GM19023 (cell line): ENCODE measurements around the gene FRY.

Source experiments
- ATAC-seq: cut with Tn5 transposase; IDR thresholded peaks from one replicate; pipeline ENCODE4 v1.9.1; 2021; ENCODE audit warnings: mild to moderate bottlenecking, moderate library complexity; ENCODE audit not compliant: unreplicated experiment

FRY gene

DNA sequence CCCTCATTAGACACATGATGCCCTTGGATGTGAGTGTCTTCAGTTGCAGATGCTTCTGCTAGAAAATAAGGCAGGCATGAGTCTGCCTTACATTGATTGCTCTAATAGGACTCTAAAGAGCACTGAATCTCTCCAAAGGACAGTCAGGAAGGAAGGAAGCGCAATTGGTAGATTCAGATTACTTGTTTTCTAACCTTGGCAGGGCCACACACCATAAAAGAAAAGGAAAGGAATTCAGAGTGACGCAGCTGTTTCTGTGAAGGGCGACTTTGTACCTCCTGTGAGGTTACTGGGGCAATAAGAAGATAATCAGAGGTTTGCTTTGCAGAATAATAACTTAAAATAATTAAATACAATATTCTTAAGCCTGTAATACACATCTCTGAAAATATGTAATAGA lies 48.0 kb downstream of the FRY start:
- no peak for ATAC-seq

DNA sequence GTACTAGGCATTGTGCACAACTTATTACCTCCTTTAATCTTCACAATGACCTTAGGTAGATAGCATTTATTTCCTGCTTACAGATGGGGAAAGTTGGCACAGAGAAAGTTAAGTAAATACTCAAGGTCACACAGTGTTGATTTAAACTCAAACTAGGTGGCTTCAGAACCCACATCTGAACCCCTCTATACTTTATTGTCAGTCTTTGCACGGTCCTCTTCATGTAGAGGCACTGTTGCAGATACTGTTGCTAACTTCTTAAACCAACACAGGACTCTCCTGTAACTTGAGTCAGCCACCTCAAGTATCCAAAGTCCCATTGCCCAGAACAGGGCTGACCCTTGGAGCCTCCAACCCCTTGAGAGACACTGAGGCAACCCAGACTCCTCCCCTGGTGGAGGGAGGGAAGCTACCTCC lies 48.8 kb downstream of the FRY start:
- no peak for ATAC-seq

DNA sequence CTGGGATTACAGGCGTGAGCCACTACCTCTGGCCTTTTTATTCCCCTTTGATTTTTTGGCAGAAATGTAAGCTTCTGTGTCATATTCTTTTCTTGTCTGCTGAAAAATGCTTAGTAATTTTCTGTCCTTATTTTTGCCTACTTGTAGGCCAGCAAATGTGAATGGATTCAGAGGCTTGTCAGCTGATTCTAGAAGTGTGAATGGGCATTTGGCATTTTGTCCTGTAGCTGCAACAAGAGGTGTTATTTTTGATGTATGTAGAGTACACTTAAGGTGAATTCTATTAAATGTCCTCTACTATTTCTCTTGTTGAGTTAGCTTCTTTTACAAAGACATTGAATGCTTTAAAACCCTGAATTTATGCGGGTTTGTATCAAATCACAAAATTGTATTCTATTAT lies 50.0 kb downstream of the FRY start:
- no peak for ATAC-seq

DNA sequence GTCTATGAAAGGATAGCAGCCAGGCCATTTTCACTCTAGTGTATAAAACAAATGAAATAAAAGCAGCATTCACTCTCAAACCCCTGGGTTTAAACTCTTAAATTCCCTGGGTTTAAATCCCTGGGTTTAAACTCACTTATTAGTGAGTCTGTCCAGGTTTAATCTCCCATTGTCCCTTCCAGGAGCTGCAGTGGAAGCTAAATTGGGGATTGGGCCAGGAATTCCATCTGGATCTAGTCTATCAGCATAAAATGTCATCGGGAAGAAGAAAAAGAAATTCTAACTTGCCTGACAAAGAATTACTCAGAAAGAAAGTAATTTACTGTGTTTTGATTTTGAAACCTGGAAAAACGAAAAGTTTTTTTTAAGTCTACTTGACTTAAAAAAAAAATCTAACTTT lies 54.8 kb downstream of the FRY start:
- no peak for ATAC-seq

DNA sequence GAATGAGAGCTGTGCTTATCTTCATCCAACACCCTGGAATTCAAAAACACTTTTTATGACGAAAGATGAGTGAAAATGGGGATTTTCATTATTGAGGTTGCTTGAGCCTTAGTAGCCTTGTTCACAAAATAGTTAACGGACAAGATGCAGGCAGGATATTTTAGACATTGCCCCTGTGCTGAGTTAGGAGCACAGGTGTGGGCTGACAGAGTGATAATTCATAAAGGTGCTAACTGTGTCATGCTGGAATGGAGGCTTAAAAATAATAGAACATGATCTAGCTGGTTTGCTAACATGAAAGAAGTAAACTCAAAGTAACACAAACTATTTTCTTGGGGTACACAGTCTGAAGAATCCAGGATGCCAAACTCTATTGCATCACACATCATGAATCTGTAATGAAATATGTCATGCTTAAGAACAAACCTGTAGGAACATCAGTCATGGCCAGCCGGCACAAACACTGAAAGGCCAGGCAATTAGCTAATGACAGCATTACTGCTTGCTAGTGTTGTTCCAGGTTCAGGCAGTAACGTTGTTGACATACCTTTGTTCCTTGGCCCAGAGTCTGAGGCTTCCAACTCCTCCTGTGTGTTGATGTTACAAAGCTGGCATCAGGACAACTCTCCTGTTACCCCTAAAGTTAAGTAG lies 55.3 kb downstream of the FRY start:
- ATAC-seq = no peak

DNA sequence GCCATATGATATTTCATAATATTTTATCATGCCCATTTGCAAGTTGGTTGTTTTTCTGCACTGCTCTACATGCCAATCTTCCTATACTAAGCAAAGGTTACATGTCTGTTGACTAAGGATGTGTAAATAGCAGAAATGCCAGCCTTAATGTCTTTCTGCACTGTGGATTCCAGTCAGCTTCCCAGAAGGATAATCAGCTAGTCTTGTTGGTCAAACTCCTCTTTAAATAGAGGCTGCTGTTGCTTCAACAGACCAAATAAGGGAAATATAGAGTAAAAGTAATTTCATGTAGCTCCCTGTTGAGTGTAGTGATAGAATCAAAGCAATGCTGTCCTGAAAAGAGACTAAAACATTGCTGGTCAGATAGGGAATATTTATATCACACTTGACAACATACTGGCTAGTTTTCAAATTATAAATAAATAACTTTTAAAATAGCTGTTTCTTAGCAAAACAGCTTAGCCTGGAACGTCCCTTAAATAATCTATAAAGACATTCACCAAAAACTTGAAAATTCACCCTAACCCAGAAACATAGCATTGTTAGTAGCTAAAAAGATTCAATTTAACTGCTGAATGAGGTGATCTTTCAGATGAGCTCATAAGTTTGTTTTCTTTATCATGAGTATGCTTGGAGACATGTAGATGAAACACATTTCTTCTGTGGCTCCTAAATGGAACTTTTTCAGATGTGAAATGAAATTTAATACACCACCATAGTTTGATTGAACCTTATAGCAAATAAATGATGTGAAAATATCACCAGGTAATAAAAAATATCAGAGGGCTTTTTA lies 56.6 kb downstream of the FRY start:
- no peak for ATAC-seq

DNA sequence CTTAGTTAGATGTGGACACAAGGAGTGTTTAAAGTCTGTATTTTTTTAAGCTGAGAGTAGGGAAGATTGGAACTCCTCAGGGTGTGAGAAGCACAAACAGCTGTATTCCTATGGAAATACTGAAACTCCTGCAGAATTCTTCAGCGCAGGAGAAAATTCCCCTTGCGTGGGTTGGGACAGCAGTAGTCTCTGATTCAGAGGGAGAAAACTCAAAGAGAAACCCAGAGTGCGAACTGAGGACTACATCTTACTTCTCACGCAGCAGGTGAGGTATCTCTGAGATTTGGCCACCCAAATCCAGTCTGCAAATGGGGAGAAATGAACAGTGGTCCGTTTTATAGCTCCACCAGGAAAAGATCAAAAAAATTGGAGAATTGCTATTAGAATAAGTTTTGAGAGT lies 60.9 kb downstream of the FRY start:
- no peak for ATAC-seq

DNA sequence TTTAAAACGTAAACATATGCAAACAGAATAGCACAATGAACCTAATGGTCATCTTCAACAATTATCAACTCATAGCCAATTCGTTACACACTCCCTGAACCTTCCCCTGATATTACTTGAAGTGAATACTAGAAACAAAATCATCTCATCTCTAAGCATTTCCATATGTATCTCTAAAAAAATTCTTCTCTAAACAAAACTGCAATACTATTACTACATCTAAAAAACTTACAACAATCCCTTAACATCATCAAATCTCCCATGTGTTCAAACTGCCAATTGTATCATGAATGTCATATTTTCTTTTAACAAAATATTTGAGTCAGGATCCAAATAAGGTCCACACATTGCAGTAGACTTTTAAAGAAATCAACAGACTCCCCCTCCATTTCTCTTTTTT lies 61.4 kb downstream of the FRY start:
- ATAC-seq = no peak

DNA sequence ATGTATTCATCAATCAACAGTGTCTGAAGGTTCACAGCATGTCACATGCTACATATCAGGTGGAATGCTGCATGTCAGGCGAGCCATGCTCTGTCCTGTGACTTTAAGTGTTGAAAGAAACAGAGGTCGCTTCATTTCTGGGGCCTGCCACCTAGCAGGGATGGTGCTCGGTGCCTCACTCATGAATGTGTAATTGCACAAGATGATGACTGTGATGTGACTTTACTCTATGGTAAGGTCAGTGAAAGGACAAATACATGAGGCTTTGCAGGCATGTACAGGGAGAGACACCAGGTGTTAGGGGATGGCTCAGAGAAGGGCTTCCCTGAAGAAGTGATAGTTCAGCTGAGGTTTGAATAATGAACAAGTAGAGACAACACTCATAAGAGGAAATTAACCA lies 66.7 kb downstream of the FRY start:
- no peak for ATAC-seq

DNA sequence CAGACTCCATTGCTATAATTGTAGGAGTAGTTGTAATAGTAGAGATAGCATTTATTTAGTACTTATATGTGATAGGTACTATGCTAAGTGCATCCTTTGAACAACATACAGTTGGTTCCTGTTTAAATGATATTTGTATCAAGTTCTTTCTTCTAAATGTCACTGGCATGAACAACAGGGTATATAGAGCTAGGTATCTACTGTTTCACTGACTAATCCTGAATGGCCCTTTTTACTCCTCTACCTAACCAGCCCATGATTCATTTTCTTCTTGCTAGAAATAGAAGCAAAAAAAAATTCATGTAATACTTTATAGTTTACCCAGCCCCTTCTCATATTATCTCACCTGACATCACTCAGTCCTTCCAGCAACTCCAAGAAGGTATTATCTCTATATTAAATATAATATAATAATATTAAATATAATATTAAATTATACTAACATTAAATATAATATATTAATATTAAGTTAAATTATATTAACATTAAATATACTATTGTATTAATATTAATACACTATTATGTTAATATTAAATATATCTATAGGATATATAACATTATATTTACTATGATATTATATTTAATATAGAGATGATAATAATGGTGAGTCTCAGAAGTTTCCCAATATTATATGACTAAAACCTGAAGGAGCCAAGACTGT lies 74.2 kb downstream of the FRY start:
- no peak for ATAC-seq

DNA sequence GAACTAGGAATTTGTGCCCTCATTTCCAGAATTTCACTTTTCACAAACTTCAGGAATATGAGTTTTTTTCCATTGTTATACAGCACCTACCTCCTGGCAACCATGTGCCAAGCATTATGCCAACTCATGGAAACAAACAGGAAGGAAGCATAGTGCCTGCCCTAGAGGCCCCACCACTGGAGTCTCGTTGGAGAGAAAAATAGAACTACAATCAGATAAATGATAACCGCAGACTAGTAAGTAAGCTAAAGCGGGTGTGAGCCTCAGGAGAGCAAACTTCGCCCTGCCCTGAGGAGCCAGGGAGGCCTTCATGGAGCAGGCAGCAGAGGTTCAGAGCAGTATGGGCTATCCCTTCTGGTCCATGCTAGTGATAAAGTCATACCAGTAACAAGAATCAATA lies 75.9 kb downstream of the FRY start:
- ATAC-seq = no peak

DNA sequence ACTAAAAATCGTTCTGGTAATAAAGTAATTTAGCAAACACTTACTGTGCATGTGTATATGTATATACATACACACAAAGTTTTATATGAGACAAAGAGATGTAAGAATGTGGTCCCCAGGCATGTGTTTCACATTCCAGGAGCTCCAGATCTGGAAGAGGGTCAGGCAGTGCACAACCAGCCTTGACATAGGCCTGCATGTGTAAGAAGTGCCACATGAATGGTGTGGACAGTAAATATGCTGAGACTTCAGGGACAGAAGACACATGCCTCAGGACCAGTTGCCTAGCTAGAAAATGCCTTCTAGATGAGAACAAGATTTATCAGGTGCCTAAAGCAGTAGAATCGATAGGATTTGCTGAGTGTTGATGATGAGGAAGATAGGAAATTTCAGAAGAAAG lies 76.4 kb downstream of the FRY start:
- ATAC-seq = no peak

DNA sequence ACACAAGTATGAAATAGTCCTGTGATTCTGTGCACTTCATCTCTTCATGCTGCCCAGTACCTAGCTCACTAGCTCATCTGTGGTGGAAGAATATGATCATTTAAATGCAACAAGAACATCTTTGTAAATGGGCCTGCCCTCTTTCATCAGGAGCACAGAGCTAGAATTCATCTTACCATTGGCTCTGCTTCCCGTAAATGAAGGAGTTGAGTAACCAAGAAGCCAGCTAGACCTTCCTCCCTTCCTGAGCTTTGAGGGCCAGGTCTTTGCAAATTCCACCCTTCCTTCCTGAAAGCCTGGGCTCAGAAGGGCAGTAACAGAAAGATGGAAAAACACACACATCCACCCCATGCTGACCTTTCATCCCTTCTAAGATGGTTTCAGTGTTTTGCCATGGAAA lies 82.0 kb downstream of the FRY start:
- ATAC-seq = no peak

DNA sequence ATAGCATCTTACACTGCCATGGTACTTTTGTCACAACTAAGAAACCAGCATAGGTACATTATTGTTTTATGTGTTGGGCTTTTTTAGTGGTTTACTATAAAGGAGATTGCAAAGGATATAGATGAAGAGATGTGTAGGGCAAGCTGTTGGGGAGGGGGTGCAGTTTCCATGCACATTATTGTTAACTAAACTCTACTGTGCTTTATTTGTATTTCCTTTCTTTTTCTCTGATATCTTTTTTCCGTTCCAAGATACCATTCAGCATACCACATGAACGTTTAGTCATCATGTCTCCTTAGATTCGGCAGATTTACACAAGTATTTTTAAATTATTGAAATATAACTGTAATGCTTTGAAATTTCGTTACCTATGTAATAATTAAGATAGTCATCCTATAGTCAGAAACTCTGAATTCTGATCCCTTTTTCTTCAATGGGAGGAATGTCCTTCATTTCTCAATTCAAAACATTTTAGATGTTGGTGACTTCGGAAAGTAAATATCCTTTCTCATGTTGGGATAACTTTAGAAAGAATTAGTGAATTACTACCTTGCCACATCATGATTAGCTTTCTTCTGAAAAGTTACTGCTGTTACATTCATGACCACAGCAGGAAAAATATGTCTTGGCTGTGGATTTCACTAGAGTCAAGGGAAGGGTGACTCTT lies 82.8 kb downstream of the FRY start:
- ATAC-seq = no peak

DNA sequence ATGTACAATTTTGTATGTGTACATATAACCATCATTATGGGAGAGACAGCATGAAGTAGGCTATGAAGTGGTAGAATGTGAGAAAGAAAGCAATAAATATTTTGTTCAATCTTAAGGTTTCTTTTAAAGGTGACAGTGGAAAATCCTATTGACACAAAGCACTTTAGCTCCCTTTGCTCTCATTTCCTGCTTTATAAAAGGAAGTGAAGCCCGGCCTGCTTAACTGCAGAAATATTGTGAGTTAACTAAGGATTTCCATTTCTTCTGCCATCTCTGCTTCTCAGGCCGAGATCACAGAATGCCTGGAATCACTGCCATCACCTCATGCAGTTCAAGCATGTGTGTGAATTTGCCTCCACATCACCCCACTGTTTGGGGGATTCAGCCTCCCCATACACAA lies 83.5 kb downstream of the FRY start:
- ATAC-seq = no peak

DNA sequence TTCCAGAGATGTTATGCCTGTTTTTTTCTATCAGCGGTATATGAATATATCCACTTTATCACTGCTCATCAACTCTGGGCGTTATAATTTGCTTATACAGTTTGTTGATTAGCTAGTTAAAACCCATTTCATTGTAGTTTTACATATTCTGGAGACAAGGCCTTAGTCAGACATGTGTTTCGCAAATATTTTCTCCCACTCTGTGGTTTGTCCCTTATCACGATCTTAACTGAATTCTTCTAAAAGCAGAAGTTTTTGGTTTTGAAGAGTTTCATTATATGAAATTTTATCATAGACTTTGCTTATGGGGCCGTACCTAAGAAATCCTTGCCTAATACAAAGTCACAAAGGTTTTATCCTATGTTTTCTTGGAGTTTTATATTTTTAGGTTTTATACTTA lies 84.6 kb downstream of the FRY start:
- ATAC-seq = no peak

DNA sequence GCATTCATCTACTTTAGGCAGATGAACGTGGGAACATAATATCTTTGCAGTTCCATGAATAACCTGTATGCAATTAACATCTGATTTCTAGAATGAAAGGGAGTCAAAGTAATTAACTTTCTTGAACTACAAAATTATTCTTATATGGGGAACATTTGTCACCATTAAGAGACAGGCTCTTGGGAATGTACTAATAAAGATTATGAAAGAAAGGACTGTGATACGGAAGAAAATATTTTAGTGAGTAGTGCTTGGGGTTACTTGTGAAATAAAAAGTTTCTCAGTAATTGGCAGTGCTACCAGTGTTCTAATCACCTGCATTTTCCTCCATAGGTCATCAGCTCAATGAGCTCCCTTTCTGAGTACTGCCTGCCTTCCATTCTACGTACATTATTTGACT lies 85.4 kb downstream of the FRY start:
- ATAC-seq = no peak

DNA sequence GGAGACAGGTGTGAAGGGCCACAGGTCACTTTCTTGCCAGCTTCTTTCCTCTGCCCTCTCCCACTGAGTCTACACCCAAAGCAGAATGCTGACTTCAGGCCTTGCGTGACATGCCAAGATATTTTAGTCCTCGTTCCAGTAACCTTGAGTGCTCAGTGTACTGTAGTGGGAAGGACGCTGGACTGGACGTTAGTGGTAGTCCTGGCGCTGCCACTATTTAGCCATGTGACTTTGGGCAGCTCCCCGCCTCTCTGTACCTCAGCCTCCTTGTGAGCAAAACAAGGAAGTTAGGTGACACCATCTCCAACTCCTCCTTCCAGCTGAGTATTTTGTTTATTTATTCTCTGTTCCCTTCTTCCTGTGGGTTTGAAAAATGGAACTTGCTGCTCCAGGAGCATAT lies 86.1 kb downstream of the FRY start:
- no peak for ATAC-seq

DNA sequence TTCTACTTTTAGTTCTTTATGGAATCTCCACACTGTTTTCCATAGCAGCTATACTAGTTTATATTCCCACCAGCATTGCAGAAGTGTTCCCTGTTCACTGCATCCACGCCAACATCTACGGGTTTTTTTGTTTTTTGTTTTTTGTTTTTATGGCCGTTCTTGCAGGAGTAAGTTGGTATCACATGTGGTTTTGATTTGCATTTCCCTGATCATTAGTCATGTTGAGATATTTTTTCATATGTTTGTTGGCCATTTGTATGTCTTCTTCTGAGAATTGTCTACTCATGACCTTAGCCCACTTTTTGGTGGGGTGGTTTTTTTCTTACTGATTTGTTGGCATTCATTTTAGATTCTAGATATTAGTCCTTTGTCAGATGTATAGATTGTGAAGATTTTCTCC lies 89.7 kb downstream of the FRY start:
- no peak for ATAC-seq

DNA sequence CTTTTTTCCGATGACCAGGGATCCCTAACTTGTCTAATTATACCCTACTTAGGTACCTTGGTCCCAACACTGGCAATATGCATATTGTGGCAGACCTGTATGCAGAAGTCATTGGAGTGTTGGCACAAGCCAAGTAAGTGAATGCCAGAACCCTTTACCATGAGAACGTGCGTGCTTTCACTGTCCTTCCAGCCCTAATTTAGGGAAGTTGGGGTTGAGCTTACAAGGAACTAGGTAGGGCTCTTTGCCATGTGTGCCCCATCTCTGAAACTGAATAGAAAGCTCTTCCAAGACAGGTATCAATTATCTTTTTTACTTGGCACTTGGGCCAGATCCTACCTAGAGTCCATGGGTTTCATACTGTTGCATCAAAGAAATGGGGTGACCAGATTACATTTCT lies 93.2 kb downstream of the FRY start:
- ATAC-seq = no peak

DNA sequence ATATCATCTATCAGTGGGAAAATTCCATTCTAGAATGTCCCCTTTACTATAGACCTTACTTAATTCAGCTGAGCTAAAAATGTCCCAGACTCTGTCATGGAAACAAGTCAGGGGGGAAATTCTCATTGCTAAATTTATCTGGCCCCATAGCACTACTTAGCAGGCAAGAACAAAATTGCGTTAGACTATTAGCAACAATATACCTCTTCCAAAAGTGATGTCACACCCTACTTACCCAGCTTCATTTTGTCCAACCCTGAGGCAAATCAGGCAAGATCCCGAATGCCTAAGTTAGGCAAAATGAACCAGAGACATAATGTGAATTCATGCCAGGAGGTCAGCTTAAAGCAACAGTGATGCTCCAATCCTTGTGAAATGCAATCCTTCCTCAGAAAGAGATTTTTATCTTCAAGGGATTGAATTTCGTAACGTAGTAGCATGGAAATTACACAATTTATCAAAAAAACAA lies 93.7 kb downstream of the FRY start:
- ATAC-seq = no peak

DNA sequence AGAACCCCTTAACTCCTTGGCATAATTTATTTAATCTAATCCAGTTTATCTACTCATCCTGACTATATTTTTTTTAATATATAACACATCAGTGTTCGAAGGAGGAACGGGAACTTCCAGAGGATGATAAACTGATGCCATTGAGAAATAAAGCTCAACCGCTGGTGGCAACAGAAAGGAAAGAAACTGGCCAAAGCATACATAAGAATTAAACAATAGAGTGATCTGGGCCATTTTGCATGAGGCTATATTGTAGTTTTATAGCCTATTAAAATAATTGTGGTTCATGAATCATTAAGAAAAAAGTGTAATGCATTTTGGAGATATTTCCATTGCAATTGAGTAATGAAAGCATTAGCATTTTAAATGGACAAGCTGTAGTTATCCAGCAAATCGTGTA lies 94.2 kb downstream of the FRY start:
- ATAC-seq = no peak
